ENCODE measurements around the gene GPT2. TPM values are rescaled to one million over a fixed set of nuclear protein-coding genes. Genes with fewer than 3 reads are reported as not detected.

The GPT2 gene, protein sequence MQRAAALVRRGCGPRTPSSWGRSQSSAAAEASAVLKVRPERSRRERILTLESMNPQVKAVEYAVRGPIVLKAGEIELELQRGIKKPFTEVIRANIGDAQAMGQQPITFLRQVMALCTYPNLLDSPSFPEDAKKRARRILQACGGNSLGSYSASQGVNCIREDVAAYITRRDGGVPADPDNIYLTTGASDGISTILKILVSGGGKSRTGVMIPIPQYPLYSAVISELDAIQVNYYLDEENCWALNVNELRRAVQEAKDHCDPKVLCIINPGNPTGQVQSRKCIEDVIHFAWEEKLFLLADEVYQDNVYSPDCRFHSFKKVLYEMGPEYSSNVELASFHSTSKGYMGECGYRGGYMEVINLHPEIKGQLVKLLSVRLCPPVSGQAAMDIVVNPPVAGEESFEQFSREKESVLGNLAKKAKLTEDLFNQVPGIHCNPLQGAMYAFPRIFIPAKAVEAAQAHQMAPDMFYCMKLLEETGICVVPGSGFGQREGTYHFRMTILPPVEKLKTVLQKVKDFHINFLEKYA
- 44.7 TPM for total RNA-seq

GRCh38 chr16:46883690-46884512, at the start of gene GPT2:
TSS of gene GPT2 (plus strand) at chr16:46884362. CDS start at chr16:46884716, 354 bp downstream.
- peak; percentile 97 for DNase-seq (ENCODE audit: low spot score)

- no peak for DNase-seq (ENCODE audit: low spot score)
Observed at GRCh38 chr16:46836534-46837530, 47.3 kb upstream of the GPT2 start.

GRCh38 chr16:46839986-46840443, 44.1 kb upstream of the GPT2 start:
- DNase-seq (ENCODE audit: low spot score), result no peak

DNA sequence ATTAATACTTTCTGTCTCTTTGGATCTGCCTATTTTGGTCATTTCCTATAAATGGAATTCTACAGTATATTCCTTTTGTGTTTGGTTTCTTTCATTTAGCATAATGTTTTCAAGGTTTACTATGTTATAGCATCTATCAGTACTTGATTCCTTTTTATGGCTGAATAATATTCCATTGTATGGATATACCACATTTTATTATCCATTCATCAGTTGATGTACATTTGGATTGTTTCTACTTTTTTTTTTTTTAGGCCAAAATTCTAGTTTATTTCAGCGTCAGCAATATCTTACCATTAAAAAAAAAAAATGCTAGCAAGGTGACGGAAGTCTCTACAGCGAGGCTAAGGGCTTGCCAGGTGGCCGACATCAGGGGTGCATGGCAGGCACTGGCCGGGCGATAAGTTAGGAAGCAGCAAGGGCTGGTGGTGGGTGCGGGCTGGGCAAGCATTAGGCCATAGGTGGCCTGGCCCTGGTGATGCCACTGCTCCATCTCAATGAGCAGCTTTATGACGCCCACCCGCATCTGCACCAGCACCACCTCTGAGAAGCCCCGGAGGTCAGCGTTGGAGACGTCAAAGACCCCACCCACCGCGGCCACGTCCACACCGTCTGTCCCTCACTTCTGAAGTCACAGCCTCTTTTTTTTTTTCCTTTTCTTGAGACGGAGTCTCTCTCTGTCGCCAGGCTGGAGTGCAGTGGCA, 41.8 kb upstream of the GPT2 start:
- no peak for DNase-seq (ENCODE audit: low spot score)

DNA sequence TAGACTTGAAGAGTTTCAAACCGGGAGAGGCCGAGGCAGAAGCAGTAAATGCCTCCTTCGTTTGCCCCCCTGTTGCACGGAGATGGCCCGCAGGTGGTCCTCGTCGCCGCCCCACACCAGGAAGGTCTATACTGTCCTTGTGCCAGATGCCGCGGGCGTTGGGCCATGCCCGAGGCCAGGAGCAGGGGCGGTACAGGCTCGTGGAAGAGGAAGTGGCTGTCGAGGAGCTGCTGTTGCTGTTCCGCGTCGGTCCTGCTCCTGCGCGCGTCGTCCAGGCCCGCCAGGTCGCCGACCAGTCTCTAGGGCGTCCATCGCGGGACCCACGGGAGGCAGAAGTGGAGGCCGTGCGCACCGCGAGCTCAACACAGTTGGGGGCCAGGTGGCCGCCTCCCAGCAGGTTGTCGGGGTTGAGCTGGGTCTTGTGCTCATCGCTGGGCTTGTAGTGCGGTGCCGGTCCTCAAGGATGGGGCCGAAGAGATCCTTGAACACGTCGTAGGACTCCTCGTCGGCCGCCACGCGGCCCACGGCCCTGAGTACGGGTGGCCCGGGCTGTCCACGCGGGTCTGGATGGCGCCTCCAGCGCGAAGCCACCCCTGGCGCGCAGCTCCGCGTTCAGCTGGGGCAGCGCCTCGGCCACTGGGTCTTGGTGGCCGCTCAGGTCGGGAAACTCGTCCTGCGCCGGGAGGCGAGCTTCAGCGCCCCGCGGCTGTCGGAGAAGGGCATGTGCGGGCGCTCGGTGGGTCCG, 40.1 kb upstream of the GPT2 start:
- no peak for DNase-seq (ENCODE audit: low spot score)

GRCh38 chr16:46844771-46845170, 39.4 kb upstream of the GPT2 start:
- DNase-seq (ENCODE audit: low spot score), result no peak

- no peak for DNase-seq (ENCODE audit: low spot score)
Observed at GRCh38 chr16:46845952-46846351, 38.2 kb upstream of the GPT2 start.

DNA sequence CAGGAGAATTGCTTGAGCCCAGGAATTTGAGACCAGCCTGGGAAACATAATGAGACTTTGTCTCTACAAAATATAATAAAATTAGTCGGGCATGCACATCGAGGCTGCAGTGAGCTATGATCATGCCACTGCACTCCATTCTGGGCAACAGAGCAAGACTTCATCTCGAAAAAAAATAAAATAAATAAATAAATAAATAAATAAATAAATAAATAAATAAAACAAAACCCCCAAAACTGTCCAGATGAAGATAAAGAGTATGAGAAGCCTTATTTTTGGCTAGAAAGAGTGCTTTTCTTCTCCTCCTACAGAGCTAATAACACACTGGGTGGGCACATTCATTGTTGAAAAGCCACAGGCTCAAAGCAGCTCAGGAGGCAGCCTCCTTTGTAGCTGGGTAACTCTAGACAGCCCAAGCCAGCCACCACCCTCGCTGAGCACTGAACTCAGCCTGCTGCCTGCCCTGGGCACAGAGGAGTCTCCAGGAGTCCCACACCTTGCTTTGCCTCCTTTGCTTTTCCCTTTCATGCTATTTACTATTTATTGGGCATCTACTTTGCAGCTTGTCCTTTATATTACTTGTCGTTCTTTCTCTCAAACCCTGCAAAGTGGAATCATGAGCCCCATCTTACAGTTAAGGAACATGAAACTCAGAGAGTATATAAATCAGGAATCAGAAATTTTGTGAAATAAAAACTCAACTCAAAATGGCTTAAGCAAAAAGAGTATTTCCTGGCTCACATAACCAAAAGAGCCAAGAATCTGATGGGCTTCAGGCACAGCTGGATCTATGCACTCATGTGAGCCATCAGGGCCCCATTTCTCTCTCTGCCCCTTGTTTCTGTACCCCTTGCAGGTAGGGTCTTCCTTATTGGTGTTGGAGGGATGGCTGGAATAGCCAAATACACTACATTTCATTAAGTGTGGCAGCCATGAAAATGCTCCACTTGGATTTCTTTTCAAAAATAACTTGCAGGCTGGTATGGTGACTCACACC, 35.1 kb upstream of the GPT2 start:
- DNase-seq (ENCODE audit: low spot score), result no peak

DNA sequence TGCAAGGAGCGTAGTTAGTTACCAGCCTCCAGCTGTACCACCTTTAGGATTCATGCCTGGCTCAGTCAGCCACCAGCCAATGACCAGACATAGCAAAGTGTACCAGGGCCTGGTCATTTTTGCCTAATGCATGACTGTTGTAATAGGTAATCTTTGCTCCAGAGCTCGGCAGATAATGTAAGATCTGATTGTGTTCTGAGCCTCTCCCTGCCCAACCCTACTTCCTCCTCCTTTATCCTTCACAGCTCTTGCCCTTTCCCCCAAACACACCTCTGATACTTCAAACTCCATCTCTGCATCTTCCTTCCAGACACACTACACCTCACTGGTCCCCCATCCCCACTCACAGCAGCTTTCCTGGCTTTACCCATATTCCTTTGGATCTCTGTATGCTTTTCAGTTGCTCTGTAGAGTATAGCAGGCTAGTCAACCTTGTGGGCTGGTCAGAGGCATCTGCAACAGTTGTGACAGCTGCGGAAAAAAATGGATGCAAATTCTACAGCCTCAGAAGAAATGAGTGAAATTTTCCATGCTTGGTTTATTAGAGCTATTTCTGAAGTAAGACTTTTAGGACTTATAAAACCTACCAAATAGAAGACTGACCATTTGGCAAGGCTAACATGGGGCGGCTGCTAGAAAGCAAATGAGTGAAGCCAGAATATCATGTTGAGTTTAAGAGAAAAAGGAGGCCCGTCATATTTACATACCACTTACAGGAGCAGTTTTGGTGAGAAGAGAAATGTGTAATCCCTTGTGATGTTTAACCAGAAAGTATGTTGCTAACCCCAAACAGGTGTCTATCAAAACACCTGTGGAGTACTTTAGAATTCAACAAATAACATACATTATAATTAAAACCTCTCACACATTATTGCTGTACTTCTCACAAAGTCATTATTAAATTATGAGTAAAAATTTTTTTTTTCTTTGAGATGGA, 33.3 kb upstream of the GPT2 start:
- DNase-seq (ENCODE audit: low spot score), result peak; percentile 36

GRCh38 chr16:46852130-46852529, 32.0 kb upstream of the GPT2 start:
- DNase-seq (ENCODE audit: low spot score), result no peak

DNA sequence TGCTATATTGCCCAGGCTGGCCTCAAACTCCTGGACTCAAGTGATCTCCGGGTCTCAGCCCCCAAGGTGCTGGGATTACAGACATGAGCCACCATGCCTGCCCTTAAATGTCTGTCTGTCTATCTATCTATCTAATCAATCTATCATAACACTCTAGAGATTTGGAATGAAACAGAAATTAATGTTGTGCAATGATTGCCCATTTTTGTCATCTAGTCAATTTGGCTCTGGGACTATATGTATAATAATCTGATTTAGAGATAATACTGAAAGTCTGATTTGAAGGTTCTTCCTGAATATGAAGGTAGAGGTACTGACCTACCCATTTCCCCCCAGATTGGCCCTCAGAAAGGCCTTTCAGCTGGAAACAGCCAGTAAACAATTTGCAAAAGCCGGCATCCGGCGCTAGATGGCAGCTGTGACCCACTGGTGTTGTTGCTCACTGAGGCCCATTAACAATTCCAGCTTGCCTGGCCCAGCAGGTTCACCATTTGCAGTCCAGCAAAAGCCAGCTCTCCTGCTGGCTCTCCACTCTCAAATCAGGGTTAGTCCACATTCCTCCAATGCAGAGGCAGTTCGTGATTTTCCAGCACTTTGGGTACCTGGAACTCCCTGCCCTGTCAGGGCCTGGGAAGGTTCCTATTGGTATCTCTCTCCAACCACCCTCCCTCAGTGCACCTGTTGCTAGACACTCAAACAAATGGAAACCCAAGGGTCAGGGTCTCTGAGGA, 30.3 kb upstream of the GPT2 start:
- DNase-seq (ENCODE audit: low spot score), result peak; percentile 78

GRCh38 chr16:46854846-46855245, 29.3 kb upstream of the GPT2 start:
- no peak for DNase-seq (ENCODE audit: low spot score)

GRCh38 chr16:46855389-46855788, 28.8 kb upstream of the GPT2 start:
- DNase-seq (ENCODE audit: low spot score), result no peak

DNA sequence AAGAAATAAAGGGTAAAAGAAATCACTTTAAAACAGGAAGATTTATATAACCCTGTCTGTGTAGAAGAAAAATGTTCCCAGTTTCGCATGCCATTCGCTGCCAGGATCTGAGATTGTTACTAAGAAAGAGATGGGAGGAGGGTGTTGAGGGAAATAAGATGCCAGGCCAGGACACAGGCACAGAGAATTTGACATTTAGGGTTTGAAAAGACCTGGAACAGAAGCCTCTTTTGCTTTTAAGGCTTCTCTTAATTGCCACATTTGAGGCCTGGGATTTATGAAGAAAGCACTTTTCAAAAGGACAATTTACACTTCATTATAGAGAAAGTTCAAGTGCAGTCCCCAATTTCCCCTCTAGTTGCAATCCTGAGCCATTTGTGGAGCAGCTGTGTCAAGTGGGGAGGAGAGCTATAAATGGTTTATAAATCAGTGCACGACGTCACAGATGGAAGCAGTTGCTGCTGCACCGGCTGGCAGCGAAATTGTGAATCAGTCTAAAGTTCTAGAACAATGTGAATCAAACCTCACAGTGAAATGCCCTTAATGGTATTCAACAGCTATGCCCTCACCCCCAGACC, 26.7 kb upstream of the GPT2 start:
- no peak for DNase-seq (ENCODE audit: low spot score)

- DNase-seq (ENCODE audit: low spot score), result no peak
Observed at GRCh38 chr16:46858151-46858550, 26.0 kb upstream of the GPT2 start.

- peak; percentile 28 for DNase-seq (ENCODE audit: low spot score)
Observed at GRCh38 chr16:46859719-46860152, 24.4 kb upstream of the GPT2 start.
